Neural cell (in vitro differentiated cells): ENCODE results near the gene ARHGAP6. TPM values are rescaled to one million over a fixed set of nuclear protein-coding genes. Genes with fewer than 3 reads are reported as not detected.

Source experiments
- H2AFZ ChIP-seq: fragments of 200-600, 300-800 bp; sonication (generic), shearing (Covaris generic); 2 replicates; pipeline ENCODE4 v1.6.0; 2014; ENCODE audit warnings: low read depth, mild to moderate bottlenecking, antibody characterized with exemption, low read length, moderate library complexity
- H3F3A ChIP-seq: fragments of 200-600 bp; shearing (Covaris generic); 2 replicates; pipeline ENCODE4 v1.6.1; 2016; ENCODE audit warnings: mild to moderate bottlenecking, moderate library complexity, mixed read lengths, antibody characterized with exemption, low read length; ENCODE audit not compliant: insufficient read depth, poor library complexity, severe bottlenecking
- H3K27ac ChIP-seq: fragments of 200-600, 300-800 bp; sonication (generic), shearing (Covaris generic); 2 replicates; pipeline ENCODE4 v1.5.1; 2014; ENCODE audit warnings: mild to moderate bottlenecking, low read length, moderate library complexity
- H3K27me3 ChIP-seq: fragments of 300-800, 200-600 bp; sonication (generic), shearing (Covaris generic); 2 replicates; pipeline ENCODE4 v1.6.0; 2014; ENCODE audit warnings: mild to moderate bottlenecking, low read depth, low read length, moderate library complexity; ENCODE audit not compliant: insufficient read depth
- H3K36me3 ChIP-seq: fragments of 300-800, 200-600 bp; sonication (generic), shearing (Covaris generic); 2 replicates; pipeline ENCODE4 v1.5.1; 2014; ENCODE audit warnings: mild to moderate bottlenecking, antibody characterized with exemption, low read length, moderate library complexity; ENCODE audit not compliant: insufficient read depth
- H3K4me2 ChIP-seq: fragments of 300-800, 200-600 bp; sonication (generic), shearing (Covaris generic); 2 replicates; pipeline ENCODE4 v1.6.0; 2014; ENCODE audit warnings: mild to moderate bottlenecking, low read length
- H3K4me3 ChIP-seq: fragments of 300-800, 200-600 bp; sonication (generic), shearing (Covaris generic); 2 replicates; pipeline ENCODE4 v1.5.1; 2014; ENCODE audit warnings: mild to moderate bottlenecking, low read length, moderate library complexity
- H3K79me2 ChIP-seq: fragments of 200-600 bp; shearing (Covaris generic); replicated peaks from 2 replicates; pipeline ENCODE4 v1.6.0; 2014; ENCODE audit warnings: mild to moderate bottlenecking, low read length, moderate library complexity; ENCODE audit not compliant: insufficient read depth
- H3K9ac ChIP-seq: fragments of 300-800, 200-600 bp; sonication (generic), shearing (Covaris generic); 2 replicates; pipeline ENCODE4 v1.6.1; 2016; ENCODE audit warnings: mild to moderate bottlenecking, low read length, mixed read lengths
- H3K9me2 ChIP-seq: fragments of 200-600 bp; shearing (Covaris generic); 2 replicates; pipeline ENCODE4 v1.6.1; 2016; ENCODE audit warnings: mild to moderate bottlenecking, low read length, mixed read lengths; ENCODE audit not compliant: insufficient read depth
- H3K9me3 ChIP-seq: fragments of 200-600, 300-800 bp; sonication (generic), shearing (Covaris generic); 2 replicates; pipeline ENCODE4 v1.6.1; 2016; ENCODE audit warnings: mild to moderate bottlenecking, mixed run types, low read length, moderate library complexity, mixed read lengths
- H4K20me1 ChIP-seq: fragments of 200-600 bp; shearing (Covaris generic); 2 replicates; pipeline ENCODE4 v1.6.1; 2016; ENCODE audit warnings: mild to moderate bottlenecking, mixed run types; ENCODE audit not compliant: insufficient read depth
- CTCF ChIP-seq: fragments of 450-650 bp; IDR thresholded peaks from 2 replicates; pipeline ENCODE4 v1.5.1; 2014; ENCODE audit warnings: antibody characterized with exemption, mild to moderate bottlenecking, moderate library complexity; ENCODE audit not compliant: poor library complexity, severe bottlenecking
- EP300 ChIP-seq: fragments of 450-650 bp; conservative IDR thresholded peaks from 2 replicates; pipeline ENCODE4 v1.6.1; 2014; ENCODE audit warnings: antibody characterized with exemption, mild to moderate bottlenecking, moderate library complexity; ENCODE audit not compliant: poor library complexity, severe bottlenecking
- EZH2 ChIP-seq: fragments of 200-600, 300-800 bp; shearing (Covaris generic), sonication (generic); IDR thresholded peaks from 2 replicates; pipeline ENCODE4 v1.6.1; 2014; ENCODE audit warnings: antibody characterized with exemption, low read length, borderline replicate concordance, mild to moderate bottlenecking; ENCODE audit not compliant: insufficient read depth, poor library complexity, severe bottlenecking
- MXI1 ChIP-seq: fragments of 450-650 bp; conservative IDR thresholded peaks from 2 replicates; pipeline ENCODE4 v1.6.1; 2014; ENCODE audit warnings: antibody characterized with exemption, mild to moderate bottlenecking; ENCODE audit not compliant: poor library complexity, severe bottlenecking
- POLR2AphosphoS5 ChIP-seq: IDR thresholded peaks from 2 replicates; pipeline ENCODE4 v1.6.1; 2012
- RAD21 ChIP-seq: fragments of 450-650 bp; conservative IDR thresholded peaks from 2 replicates; pipeline ENCODE4 v1.6.1; 2014; ENCODE audit warnings: antibody characterized with exemption, mild to moderate bottlenecking, moderate library complexity
- REST ChIP-seq: IDR thresholded peaks from 2 replicates; pipeline ENCODE4 v1.6.1; 2012; ENCODE audit warnings: borderline replicate concordance
- SMC3 ChIP-seq: fragments of 450-650 bp; conservative IDR thresholded peaks from 2 replicates; pipeline ENCODE4 v1.6.1; 2014; ENCODE audit warnings: antibody characterized with exemption, mild to moderate bottlenecking, moderate library complexity; ENCODE audit not compliant: poor library complexity
- TAF1 ChIP-seq: IDR thresholded peaks from 2 replicates; pipeline ENCODE4 v1.6.1; 2012; ENCODE audit warnings: low read depth
- polyA plus RNA-seq: library from polyadenylated mRNA; depleted of rRNA; stranded (reverse); fragments of >200 nt; gene quantifications from 2 replicates; pipeline ENCODE4 v1.2.3, GENCODE V29; 2014

The ARHGAP6 gene
- polyA plus RNA-seq, 1 donor from 2014 or later: 0.40 TPM

- Histone ChIP-seq H3K4me3 (no peak overlapping the region), H3K9me2 (no peaks in the 10 kb centered on the region), H3K9ac (no peak overlapping the region), H3K27ac (no peak overlapping the region), H3K9me3 (no peaks in the 10 kb centered on the region), H3K27me3 (no peaks in the 10 kb centered on the region), H4K20me1 (no peaks in the 10 kb centered on the region), H3K36me3 (no peaks in the 10 kb centered on the region), H2AFZ (no peak overlapping the region), H3K4me2 (no peak overlapping the region), H3F3A (no peaks in the 10 kb centered on the region), H3K79me2 (no peaks in the 10 kb centered on the region)
- no peak for TF ChIP-seq CTCF
- no peak for TF ChIP-seq EP300
- TF ChIP-seq SMC3: no peak
- no peak for TF ChIP-seq EZH2
- no peak for TF ChIP-seq REST
- TF ChIP-seq POLR2AphosphoS5: no peak
- no peak for TF ChIP-seq MXI1
- TF ChIP-seq TAF1: no peak
- no peak for TF ChIP-seq RAD21
Measured at GRCh38 chrX:11272290-11272689, 393.4 kb downstream of the ARHGAP6 start.

- no peak for TF ChIP-seq CTCF
- no peak for TF ChIP-seq MXI1
- TF ChIP-seq RAD21: no peak
- TF ChIP-seq EP300: no peak
Measured at GRCh38 chrX:11269996-11270395, 395.7 kb downstream of the ARHGAP6 start.

More at GRCh38 chrX:11269996-11270395, 395.7 kb downstream of the ARHGAP6 start:
- H3F3A ChIP-seq: no peaks in the 10 kb centered on the region
- H3K79me2 ChIP-seq: no peaks in the 10 kb centered on the region
- H3K36me3 ChIP-seq: no peaks in the 10 kb centered on the region
- no peak overlapping the region for H3K4me2 ChIP-seq
- no peak overlapping the region for H3K4me3 ChIP-seq
- H4K20me1 ChIP-seq: no peaks in the 10 kb centered on the region
- H3K9me3 ChIP-seq: no peaks in the 10 kb centered on the region
- no peaks in the 10 kb centered on the region for H3K27me3 ChIP-seq
- no peak overlapping the region for H3K9ac ChIP-seq
- H3K9me2 ChIP-seq: no peaks in the 10 kb centered on the region
- H2AFZ ChIP-seq: no peak overlapping the region
- no peak overlapping the region for H3K27ac ChIP-seq
